Esophagus squamous epithelium (tissue), 5 donors: Measurements from ENCODE around the gene CIB4. TPM values are rescaled to one million over a fixed set of nuclear protein-coding genes. Genes with fewer than 3 reads are reported as not detected.

Source experiments
- DNase-seq: peaks from one replicate; lab custom pipeline; 2025; lab: John Stamatoyannopoulos, UW
- H3K27ac ChIP-seq, 4 donors: fragments of 200-600 bp; sonication (generic); one replicate each; pipeline ENCODE4 v1.5.1; 2016 to 2019; ENCODE audit warnings: mild to moderate bottlenecking in 1 of 4
- H3K27me3 ChIP-seq, 4 donors: fragments of 200-600 bp; sonication (generic); 1 replicate in 3 of 4; 2 replicates in 1 of 4; pipeline versions ENCODE4 v1.5.1 to v1.6.0; 2017 to 2021; ENCODE audit warnings: antibody characterized with exemption in 1 of 4
- H3K36me3 ChIP-seq, 3 donors: fragments of 200-600 bp; sonication (generic); one replicate each; pipeline ENCODE4 v1.5.1; 2016 to 2019
- H3K4me1 ChIP-seq, 3 donors: fragments of 200-600 bp; sonication (generic); one replicate each; pipeline ENCODE4 v1.5.1; 2017 to 2019
- H3K4me3 ChIP-seq, 4 donors: fragments of 200-600 bp; sonication (generic); 1 replicate in 3 of 4; 2 replicates in 1 of 4; pipeline ENCODE4 v1.5.1; 2016 to 2019; ENCODE audit warnings: mild to moderate bottlenecking in 2 of 4, moderate library complexity in 1 of 4
- H3K9me3 ChIP-seq, 3 donors: fragments of 200-600 bp; sonication (generic); one replicate each; pipeline ENCODE4 v1.5.1; 2016 to 2019
- POLR2A ChIP-seq, 4 donors: fragments of 450-650 bp; IDR thresholded peaks; one replicate each; pipeline ENCODE4 v1.6.1; 2017; ENCODE audit warnings: antibody characterized with exemption in 4 of 4, mild to moderate bottlenecking in 4 of 4, moderate library complexity in 3 of 4
- WGBS, 2 donors: methylation state at CpG; one replicate each; pipeline ENCODE4 v1.1.5; 2018; 5-methylcytosine and 5-hydroxymethylcytosine counted together
- intact Hi-C: fragments of 100-400 bp; cut with DNase I; formaldehyde crosslinking; loops from one replicate; pipeline ENCODE4 v1.15.0; 2022
- total RNA-seq, 4 donors: library from RNA; depleted of rRNA; stranded (reverse); fragments of >200 nt; gene quantifications; one replicate each; pipeline ENCODE4 v1.1.0, GENCODE V29; 2016
- TF ChIP-seq, protein P1 (sequence below), 6 experiments: fragments of 450-650 bp in 4 of 6; fragments of 200-600 bp in 2 of 6; sonication (generic) in 2 of 6; IDR thresholded peaks; one replicate each; pipeline ENCODE4 v1.5.1; 2016 to 2019; ENCODE audit warnings: antibody characterized with exemption in 6 of 6, mild to moderate bottlenecking in 4 of 6, moderate library complexity in 4 of 6
- donor health status: DM: yes; HTN: yes; CAD: no.

CIB4 gene
- total RNA-seq, 4 donors from 2014 or later, result 0.57 TPM; not detected in 3

DNA sequence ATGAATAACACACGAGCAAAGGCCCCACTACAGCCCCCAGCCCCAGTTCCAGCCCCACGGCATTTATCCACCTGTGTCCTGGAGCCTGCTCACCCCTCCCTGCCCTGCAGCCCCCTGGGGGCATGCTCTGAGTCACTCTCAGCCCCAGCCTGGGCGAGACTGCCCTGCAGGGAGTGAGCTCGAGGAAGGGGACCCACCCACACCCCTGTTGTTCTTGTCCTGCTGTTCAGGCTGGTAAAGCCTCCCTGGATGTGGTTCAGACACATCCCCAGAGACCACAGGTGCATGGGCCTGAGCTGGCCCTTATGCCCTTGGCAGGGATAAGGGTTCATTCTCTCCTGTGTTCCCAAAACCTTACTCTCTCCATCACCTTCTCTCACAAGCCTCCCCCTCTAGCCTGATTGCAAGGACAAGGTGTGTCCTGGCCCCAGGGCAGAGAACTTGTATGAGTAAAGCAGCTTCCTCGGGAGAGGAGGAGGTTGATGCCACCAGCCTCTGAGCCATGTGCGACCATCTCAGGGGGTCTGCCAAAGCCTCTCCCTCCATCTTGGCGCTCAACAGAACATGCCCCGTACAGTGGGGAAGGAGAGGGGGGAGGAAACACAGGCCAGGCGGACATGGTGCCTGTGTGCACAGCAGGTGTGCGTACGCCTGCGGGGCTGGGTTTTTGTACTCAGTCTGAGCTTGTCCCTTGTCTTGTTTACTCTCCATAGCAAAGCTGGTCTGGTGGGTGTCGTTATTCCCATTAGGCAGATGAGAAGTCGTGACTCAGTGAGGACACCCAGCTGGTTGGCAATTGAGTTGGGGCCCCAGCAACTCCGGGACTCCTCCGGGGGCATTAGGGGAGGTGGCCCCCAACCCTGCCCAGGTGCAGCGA lies 64.4 kb downstream of the CIB4 start:
- no peak overlapping the region for H3K27ac ChIP-seq
- intact Hi-C loops, result no loop called here
- no peaks in the 10 kb centered on the region for H3K9me3 ChIP-seq
- no peak overlapping the region for H3K4me3 ChIP-seq
- WGBS, 2 donors, result 30 to 42% methylated on average over 3 to 8 of the region's 17 CpGs
- H3K36me3 ChIP-seq, result no peaks in the 10 kb centered on the region
- TF ChIP-seq POLR2A (IDR thresholded peaks at IDR 0.05), result no peak
- TF ChIP-seq, protein P1, sequence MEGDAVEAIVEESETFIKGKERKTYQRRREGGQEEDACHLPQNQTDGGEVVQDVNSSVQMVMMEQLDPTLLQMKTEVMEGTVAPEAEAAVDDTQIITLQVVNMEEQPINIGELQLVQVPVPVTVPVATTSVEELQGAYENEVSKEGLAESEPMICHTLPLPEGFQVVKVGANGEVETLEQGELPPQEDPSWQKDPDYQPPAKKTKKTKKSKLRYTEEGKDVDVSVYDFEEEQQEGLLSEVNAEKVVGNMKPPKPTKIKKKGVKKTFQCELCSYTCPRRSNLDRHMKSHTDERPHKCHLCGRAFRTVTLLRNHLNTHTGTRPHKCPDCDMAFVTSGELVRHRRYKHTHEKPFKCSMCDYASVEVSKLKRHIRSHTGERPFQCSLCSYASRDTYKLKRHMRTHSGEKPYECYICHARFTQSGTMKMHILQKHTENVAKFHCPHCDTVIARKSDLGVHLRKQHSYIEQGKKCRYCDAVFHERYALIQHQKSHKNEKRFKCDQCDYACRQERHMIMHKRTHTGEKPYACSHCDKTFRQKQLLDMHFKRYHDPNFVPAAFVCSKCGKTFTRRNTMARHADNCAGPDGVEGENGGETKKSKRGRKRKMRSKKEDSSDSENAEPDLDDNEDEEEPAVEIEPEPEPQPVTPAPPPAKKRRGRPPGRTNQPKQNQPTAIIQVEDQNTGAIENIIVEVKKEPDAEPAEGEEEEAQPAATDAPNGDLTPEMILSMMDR (IDR thresholded peaks at IDR 0.05), result no peak
- peaks cover 0 to 17% (median 6%) of the 10 kb centered on the region in 3 donors for H3K4me1 ChIP-seq
- no peak for DNase-seq
- H3K27me3 ChIP-seq, result peaks cover 0 to 61% (median 0%) of the 10 kb centered on the region in 4 donors

DNA sequence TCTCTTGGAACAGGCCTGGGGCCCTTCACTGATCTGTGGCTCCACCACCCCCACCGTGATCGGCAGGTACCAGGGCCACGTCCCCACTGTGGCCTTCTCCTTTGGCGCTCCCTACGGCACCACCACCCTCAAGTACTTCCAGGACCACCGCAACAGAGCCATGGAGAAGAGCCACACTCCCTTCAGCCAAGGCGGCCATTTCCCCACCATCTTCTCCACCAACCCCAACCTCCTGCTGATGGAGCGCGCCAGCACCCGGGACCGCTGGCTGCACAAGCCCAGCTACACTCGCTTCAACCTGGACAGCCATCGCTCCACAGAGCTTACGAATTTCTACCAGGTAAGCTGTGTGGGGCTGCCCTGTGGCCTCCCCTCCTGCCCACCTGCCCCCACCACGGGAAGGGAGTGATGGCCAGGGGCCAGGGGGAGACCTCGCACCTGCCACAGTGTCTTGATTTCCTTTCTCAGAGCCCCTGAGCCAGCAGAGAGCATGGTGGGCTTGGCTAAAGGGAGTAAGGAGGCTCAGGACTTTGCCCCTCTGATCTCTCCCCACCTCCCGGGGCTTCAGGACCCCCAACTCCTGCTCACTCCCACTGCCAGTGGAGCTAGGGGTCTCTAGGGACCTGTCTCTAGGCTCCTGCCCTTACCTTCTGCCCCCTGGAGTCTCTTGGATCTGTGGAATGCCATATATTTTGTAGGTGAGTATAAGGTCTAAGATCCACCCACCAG lies 65.2 kb downstream of the CIB4 start:
- Histone ChIP-seq H3K4me1 (peaks cover 0 to 17% (median 6%) of the 10 kb centered on the region in 3 donors), H3K27ac (no peak overlapping the region), H3K4me3 (no peak overlapping the region), H3K27me3 (peaks cover 0 to 56% (median 0%) of the 10 kb centered on the region in 4 donors), H3K36me3 (no peaks in the 10 kb centered on the region), H3K9me3 (no peaks in the 10 kb centered on the region)
- intact Hi-C loops, result no loop called here
- DNase-seq, result no peak
- TF ChIP-seq, protein P1 (IDR thresholded peaks at IDR 0.05), result no peak
- no peak for TF ChIP-seq POLR2A (IDR thresholded peaks at IDR 0.05)
- WGBS, 2 donors, result 86 to 94% methylated on average over 10 to 15 of the region's 17 CpGs

DNA sequence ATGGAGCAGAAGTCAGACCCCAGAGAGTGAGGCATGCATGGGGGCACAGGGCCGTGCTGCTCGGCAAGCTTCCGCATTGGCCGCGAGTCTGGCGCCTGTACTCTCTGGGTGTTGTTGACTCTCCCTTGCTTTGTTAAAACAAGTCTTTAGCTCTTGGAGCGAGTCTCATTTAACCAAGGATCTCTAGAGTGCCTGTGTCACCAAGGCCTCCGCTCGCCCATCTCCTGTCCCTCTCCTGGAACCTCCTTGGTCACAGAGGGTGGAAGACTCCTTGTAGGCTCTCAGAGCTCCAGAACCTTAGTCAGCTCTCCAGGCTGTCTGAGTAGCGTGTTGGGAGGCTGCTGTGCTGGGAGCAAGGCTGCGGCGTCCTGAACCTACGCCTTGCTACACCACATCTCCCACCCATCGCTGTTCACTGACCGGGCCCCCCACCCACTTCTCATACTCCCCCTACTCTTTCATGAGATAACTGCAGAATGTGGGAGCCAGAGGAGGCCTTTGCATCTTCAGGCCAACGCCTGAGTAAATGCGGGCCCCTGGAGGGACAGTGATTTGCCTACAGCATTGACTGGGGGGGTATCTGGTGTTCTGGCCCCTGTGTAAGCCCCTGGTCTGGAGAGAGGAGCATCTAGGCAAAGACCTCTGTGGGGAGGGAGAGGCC lies 66.1 kb downstream of the CIB4 start:
- WGBS, 2 donors, result 62% methylated on average over 13 to 14 of the region's 17 CpGs
- TF ChIP-seq, protein P1 (IDR thresholded peaks at IDR 0.05), result no peak
- TF ChIP-seq POLR2A (IDR thresholded peaks at IDR 0.05), result no peak
- Histone ChIP-seq H3K9me3 (no peaks in the 10 kb centered on the region), H3K27ac (no peak overlapping the region), H3K27me3 (peaks cover 0 to 58% (median 0%) of the 10 kb centered on the region in 4 donors), H3K36me3 (no peaks in the 10 kb centered on the region), H3K4me3 (no peak overlapping the region), H3K4me1 (peaks cover 0 to 17% (median 6%) of the 10 kb centered on the region in 3 donors)
- DNase-seq, result no peak
- intact Hi-C loops, result no loop called here

DNA sequence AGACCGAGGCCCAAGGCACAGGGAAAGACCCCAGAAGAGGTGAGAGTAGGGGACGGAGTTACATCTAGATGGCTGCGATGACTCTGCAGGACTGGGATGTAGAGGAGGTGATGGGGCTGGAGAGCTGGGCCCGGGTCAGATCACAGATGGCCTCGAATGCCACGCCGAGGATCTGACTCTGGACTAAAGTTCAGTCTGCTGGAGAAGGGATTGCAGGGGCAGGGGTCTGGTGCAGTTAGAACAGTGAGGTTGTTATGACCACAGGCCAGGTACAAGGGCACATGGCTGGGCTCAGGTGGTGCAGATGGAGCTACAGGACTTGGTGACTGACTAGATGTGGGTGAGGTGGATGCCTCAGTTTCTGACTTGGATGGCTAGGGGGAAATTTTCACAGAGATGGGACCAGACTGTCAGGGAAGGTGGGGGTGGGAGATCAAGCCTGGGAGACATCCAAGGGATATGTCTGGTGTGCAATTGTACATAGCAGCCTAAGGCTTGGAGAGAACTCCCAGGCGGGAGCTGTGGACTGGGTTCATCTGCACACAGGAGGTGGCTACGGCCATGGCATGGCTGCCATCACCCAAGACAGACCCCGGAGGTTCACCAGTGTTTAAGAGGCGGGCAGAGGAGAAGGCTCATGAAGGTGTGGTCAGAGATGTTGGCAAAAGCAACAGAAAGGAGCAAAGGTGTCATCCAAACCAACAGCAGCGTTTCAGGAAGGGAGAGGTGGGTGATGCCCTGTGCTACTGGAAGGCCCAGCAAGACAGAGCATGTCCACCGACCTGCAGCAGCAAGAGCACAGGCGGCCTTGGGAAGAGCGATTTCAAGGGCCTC lies 66.9 kb downstream of the CIB4 start:
- TF ChIP-seq, protein P1 (IDR thresholded peaks at IDR 0.05), result no peak
- no peak for TF ChIP-seq POLR2A (IDR thresholded peaks at IDR 0.05)
- DNase-seq, result no peak
- WGBS, 2 donors, result 68 to 77% methylated on average over 15 of the region's 15 CpGs

More for the DNA sequence above, 66.9 kb downstream of the CIB4 start:
- H3K36me3 ChIP-seq, result no peaks in the 10 kb centered on the region
- intact Hi-C loops, result no loop called here
- no peak overlapping the region for H3K4me3 ChIP-seq
- H3K27ac ChIP-seq, result no peak overlapping the region
- peaks cover 0 to 17% (median 6%) of the 10 kb centered on the region in 3 donors for H3K4me1 ChIP-seq
- H3K27me3 ChIP-seq, result peaks cover 0 to 60% (median 0%) of the 10 kb centered on the region in 4 donors
- H3K9me3 ChIP-seq, result no peaks in the 10 kb centered on the region
